T-helper 1 cell treated with Interleukin-12 subunit alpha and Interleukin-12 subunit beta and Interleukin-4 antibody, amounts not matched to agents 30 μg/mL and 1 μg/mL, for 36 hours (primary cell): Measurements from ENCODE around the gene METRNL.
"Not testable (repeated sequence)": the region's sequence is repeated elsewhere in the genome, so short reads cannot be mapped to it uniquely, and the experiment has no call there.

Experiments used
- H3K27ac Mint-ChIP-seq: one replicate; pipeline ENCODE4 v1.8.0; 2021; ENCODE audit warnings: mild to moderate bottlenecking, mixed read lengths
- H3K27me3 Mint-ChIP-seq: one replicate; pipeline ENCODE4 v1.8.0; 2021; ENCODE audit warnings: low read depth, mixed read lengths
- H3K36me3 Mint-ChIP-seq: one replicate; pipeline ENCODE4 v1.8.0; 2021; ENCODE audit warnings: low read depth, mixed read lengths
- H3K4me1 Mint-ChIP-seq: one replicate; pipeline ENCODE4 v1.8.0; 2021; ENCODE audit warnings: low read depth, mixed read lengths
- H3K4me3 Mint-ChIP-seq: one replicate; pipeline ENCODE4 v1.8.0; 2021; ENCODE audit warnings: mild to moderate bottlenecking, moderate library complexity, mixed read lengths
- H3K9me3 Mint-ChIP-seq: one replicate; pipeline ENCODE4 v1.8.0; 2021; ENCODE audit warnings: mixed read lengths

Gene METRNL

DNA sequence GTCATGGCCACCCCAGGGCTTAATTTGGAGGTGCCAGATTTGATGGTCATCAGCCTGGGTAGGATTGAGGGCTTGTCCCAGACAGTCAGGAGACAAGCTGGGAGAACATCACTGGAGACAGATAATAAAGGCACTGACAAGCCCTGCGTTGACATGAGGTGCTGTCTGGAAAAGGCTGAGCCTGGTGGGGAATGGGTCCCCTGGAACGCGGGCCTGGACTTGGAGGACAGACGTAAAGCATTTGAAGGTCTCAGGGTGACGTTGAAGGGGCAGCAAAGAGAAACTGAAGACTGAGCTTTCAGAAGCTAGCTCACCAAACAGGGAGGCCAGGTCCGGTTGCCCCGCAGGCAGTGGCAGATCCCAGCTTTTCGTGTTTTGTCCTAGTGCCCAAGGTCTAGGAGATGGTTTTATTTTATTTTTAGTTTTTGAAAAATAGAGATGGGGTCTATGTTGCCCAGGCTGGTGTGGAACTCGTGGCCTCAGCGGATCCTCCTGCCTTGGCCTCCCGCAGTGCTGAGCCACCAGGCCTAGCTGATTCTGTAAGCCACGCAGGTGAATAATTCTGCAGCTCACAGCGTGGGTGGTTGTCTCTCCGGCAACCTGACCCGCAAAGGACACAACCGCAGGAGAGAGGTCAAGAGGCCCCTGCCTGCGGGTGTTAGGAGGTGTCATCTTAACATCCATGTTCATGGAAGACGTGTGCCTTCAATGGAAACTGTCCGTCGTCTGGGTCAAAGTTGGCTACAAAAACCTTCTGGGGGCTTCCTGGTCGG is 37.6 kb downstream of the METRNL start:
- Mint-ChIP-seq H3K36me3 (no peaks in the 10 kb centered on the region), H3K4me3 (no peak overlapping the region), H3K9me3 (no peaks in the 10 kb centered on the region), H3K27ac (no peak overlapping the region), H3K4me1 (peaks cover 6% of the 10 kb centered on the region), H3K27me3 (peaks cover 30% of the 10 kb centered on the region)

GRCh38 chr17:83117583-83117982 is 38.2 kb downstream of the METRNL start:
- Mint-ChIP-seq H3K36me3 (no peaks in the 10 kb centered on the region), H3K4me3 (no peak overlapping the region), H3K9me3 (no peaks in the 10 kb centered on the region), H3K27ac (no peak overlapping the region), H3K27me3 (peaks cover 36% of the 10 kb centered on the region), H3K4me1 (peaks cover 6% of the 10 kb centered on the region)

DNA sequence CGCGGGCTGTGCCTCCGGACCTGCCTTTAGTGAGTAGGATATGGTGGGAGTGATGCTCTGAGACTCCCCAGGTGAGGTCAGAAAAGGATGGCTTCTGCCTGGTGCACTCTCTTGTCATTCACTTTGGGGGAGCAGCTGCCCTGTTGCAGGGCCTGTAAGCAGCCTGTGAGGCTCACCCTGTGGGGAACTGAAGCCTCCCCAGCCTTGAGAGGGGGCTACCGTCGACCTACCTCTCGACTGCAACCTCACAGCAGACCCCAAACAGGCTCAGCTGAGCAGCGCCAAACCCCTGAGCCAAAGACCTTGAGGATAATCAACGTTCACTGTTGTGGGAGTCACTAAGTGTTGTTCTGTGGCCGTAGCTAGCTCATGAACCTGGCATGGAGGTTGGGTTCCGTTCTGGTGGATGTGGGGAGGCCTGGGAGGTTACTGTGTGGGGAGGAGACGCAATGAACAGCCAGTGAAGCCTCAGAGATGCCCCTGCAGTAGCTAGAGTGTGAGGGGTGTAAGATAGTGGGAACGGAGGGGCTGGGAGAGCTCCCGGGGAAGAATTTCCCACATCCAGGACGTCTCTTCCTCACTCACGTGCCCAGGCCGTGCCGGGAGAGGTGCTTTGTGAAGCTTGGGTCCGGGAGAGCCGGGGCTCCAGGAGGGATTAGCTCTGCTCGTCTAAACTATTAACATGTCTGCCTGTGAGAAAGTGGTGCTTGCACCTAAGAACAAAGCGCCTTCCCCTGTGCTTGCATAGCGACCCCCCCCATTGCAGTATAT is 38.8 kb downstream of the METRNL start:
- no peak overlapping the region for H3K27ac Mint-ChIP-seq
- H3K9me3 Mint-ChIP-seq: no peaks in the 10 kb centered on the region
- no peak overlapping the region for H3K4me3 Mint-ChIP-seq
- peaks cover 42% of the 10 kb centered on the region for H3K27me3 Mint-ChIP-seq
- H3K4me1 Mint-ChIP-seq: peaks cover 6% of the 10 kb centered on the region
- no peaks in the 10 kb centered on the region for H3K36me3 Mint-ChIP-seq

DNA sequence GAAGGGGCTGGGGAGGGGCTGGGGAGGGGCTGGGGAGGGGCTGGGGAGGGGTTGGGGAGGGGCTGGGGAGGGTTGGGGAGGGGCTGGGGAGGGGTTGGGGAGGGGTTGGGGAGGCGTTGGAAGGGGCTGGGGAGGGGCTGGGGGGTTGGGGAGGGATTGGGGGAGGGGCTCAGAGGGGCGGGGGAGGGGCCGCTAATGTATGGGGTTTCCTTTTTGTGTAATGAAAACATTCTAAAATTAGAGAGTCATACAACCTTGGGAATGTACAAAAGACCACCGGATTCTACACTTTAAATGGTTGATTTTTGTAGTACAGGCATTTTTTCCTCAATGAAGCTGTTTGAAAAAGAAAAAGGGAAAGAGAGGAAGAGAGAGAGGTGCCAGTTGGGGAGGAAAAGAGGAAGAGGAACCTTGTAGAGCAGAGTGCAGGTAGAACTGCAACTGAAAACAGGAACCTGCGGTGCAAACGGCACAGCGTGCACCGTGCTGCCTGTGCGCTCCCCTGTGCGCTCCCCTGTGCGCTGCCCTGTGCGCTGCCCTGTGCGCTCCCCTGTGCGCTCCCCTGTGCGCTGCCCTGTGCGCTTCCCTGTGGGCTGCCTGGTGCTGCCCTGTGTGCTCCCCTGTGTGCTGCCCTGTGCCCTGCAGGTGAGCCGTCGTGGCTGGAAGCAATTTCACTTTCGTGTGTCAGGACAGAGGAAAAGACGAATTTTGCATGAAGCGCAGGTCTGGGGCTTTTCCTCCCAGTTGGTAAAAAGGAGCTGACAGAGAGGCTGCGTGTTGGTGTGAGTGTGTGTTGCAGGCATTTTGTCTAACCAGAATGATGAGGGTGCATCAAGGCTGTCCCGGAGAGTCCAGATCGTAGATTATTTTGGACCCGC is 40.8 kb downstream of the METRNL start:
- Mint-ChIP-seq H3K27ac (no peak overlapping the region), H3K27me3 (peaks cover 48% of the 10 kb centered on the region), H3K36me3 (no peaks in the 10 kb centered on the region), H3K4me3 (peak overlapping the region; percentile 56), H3K9me3 (peaks cover 2% of the 10 kb centered on the region), H3K4me1 (peaks cover 8% of the 10 kb centered on the region)

GRCh38 chr17:83121473-83121872 is 42.1 kb downstream of the METRNL start:
- H3K4me3 Mint-ChIP-seq, H3K9me3 Mint-ChIP-seq, H3K36me3 Mint-ChIP-seq, H3K27ac Mint-ChIP-seq: not testable (repeated sequence)
- Mint-ChIP-seq H3K4me1 (peaks cover 16% of the 10 kb centered on the region), H3K27me3 (peaks cover 54% of the 10 kb centered on the region)

GRCh38 chr17:83121921-83122820 is 42.8 kb downstream of the METRNL start:
- Mint-ChIP-seq H3K36me3 (no peaks in the 10 kb centered on the region), H3K4me3 (no peak overlapping the region), H3K4me1 (peaks cover 16% of the 10 kb centered on the region), H3K27ac (peak overlapping the region; percentile 9), H3K9me3 (peaks cover 4% of the 10 kb centered on the region), H3K27me3 (peaks cover 56% of the 10 kb centered on the region)

- H3K4me1 Mint-ChIP-seq: peaks cover 16% of the 10 kb centered on the region
- peaks cover 56% of the 10 kb centered on the region for H3K27me3 Mint-ChIP-seq
- no peak overlapping the region for H3K27ac Mint-ChIP-seq
- no peak overlapping the region for H3K4me3 Mint-ChIP-seq
- H3K9me3 Mint-ChIP-seq: peaks cover 4% of the 10 kb centered on the region
- no peaks in the 10 kb centered on the region for H3K36me3 Mint-ChIP-seq
Observed at GRCh38 chr17:83122834-83123233, 43.4 kb downstream of the METRNL start.

- Mint-ChIP-seq H3K36me3 (no peaks in the 10 kb centered on the region), H3K4me1 (peaks cover 16% of the 10 kb centered on the region), H3K9me3 (peaks cover 4% of the 10 kb centered on the region), H3K27me3 (peaks cover 49% of the 10 kb centered on the region), H3K27ac (peak overlapping the region; percentile 43), H3K4me3 (no peak overlapping the region)
Observed at GRCh38 chr17:83123896-83124801, 44.7 kb downstream of the METRNL start.

DNA sequence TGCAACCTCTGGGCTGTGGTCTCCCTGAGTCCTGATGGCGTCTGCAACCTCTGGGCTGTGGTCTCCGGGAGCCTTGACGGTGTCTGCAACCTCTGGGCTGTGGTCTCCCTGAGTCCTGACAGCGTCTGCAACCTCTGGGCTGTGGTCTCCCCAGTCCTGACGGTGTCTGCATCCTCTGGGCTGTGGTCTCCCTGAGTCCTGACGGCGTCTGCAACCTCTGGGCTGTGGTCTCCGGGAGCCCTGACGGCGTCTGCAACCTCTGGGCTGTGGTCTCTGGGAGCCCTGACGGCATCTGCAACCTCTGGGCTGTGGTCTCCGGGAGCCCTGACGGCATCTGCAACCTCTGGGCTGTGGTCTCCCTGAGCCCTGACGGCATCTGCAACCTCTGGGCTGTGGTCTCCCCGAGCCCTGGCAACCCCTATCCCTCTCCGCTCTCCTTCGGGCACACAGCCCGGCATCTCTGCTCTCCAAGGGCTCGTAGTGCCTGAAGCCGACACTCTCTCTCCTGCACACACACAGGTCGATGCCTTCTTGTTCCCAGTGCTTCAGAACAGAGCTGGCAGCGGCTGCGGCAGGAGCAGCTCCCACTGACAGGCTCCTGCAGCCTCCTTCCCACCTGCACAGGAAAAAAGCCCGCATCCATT is 45.6 kb downstream of the METRNL start:
- H3K4me3 Mint-ChIP-seq: no peak overlapping the region
- H3K36me3 Mint-ChIP-seq: no peaks in the 10 kb centered on the region
- H3K4me1 Mint-ChIP-seq: peaks cover 14% of the 10 kb centered on the region
- peaks cover 43% of the 10 kb centered on the region for H3K27me3 Mint-ChIP-seq
- peaks cover 4% of the 10 kb centered on the region for H3K9me3 Mint-ChIP-seq
- no peak overlapping the region for H3K27ac Mint-ChIP-seq

DNA sequence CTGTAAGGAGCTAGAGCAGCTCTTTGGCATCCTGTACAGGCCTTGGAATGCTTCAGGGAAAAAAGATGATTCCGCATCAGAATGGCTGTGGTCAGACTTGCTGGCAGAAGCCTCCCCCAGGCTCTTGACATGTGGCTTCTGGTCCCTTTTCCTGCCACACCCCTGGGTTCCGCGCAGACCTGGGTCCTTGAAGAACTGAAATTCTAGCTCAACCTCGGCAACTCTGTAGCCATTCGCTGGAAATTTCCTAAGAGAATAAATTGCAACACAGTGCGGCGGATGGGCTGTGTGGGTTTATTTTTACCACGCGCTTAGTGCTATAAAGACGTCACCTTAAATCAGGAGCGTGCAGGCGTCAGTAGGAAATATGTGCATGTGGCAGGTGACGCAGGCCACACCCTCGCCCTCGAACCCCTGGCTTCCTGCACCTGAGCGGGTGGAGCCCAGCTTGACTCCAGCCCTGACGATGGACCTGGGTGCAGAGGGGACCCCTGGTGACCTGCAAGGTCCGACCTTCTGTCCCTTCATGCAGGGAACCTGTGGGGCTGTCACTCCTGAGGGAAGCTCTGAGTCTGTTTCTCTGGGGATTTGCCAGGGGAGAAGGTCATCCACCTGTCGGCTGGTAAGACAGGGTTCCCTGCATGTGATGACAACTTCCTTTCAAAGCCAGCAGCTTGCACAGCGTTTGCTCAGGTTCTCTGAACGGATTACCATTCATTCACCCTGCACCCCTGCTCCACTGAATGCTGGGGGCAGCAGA is 46.3 kb downstream of the METRNL start:
- Mint-ChIP-seq H3K4me1 (peaks cover 10% of the 10 kb centered on the region), H3K27ac (peak overlapping the region; percentile 44), H3K9me3 (peaks cover 4% of the 10 kb centered on the region), H3K4me3 (no peak overlapping the region), H3K36me3 (no peaks in the 10 kb centered on the region), H3K27me3 (peaks cover 38% of the 10 kb centered on the region)

DNA sequence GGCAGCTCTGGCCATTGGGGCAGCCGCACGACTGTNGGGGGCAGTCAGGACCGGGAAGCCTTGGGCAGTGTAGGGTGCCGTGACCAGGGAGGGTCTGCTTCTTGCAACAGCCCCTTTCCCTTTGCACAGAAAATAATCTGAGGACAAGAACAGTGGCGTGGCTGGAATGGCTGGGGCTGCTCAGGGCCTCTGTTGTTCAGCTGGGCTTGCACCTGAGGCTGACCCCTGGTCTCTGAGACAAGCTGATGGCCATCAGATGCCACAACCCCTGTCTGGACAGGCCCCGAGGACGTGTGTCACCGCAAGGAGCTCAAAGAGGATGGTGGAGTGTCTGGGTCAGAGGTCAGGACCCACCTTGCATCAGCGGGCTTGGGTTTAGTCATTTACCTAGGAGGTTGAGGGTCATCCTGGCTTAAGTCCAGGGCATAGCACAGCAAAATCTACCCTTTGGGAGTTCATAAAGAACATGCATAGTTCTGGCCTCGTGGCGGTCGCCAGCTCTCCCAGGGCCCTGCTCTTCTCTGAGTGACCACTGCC is 46.9 kb downstream of the METRNL start:
- peaks cover 42% of the 10 kb centered on the region for H3K27me3 Mint-ChIP-seq
- no peak overlapping the region for H3K4me3 Mint-ChIP-seq
- peaks cover 10% of the 10 kb centered on the region for H3K4me1 Mint-ChIP-seq
- H3K36me3 Mint-ChIP-seq: no peaks in the 10 kb centered on the region
- H3K27ac Mint-ChIP-seq: no peak overlapping the region
- H3K9me3 Mint-ChIP-seq: peaks cover 4% of the 10 kb centered on the region
